WTC11 (cell line): ENCODE measurements around the gene DPY19L3.
"Not testable (repeated sequence)": the region's sequence is repeated elsewhere in the genome, so short reads cannot be mapped to it uniquely, and the experiment has no call there.

Experiments used
- TF ChIP-seq, protein P1 (sequence below): fragments of 200-600 bp; IDR thresholded peaks from 2 replicates; pipeline ENCODE4 v1.8.0; 2022; ENCODE audit warnings: antibody characterized with exemption
- TF ChIP-seq, protein P2 (sequence below): sonication (generic); formaldehyde crosslinking; IDR thresholded peaks from 2 replicates; pipeline ENCODE4 v1.8.0; 2022; ENCODE audit warnings: missing genetic modification reagents

DNA sequence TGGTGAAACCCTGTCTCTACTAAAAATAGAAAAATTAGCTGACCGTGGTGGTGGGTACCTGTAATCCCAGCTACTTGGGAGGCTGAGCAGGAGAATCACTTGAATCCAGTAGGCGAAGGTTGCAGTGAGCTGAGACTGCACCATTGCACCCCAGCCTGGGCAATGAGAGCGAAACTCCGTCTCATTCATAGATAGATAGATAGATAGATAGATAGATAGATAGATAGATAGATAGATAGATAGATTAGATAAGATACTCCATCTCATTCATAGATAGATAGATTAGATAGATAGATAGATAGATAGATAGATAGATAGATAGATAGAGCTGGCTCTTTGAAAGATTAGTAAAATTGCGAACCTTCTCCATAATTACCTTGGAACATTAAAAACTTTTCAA lies 42.0 kb downstream of the DPY19L3 start:
- TF ChIP-seq, protein P1, sequence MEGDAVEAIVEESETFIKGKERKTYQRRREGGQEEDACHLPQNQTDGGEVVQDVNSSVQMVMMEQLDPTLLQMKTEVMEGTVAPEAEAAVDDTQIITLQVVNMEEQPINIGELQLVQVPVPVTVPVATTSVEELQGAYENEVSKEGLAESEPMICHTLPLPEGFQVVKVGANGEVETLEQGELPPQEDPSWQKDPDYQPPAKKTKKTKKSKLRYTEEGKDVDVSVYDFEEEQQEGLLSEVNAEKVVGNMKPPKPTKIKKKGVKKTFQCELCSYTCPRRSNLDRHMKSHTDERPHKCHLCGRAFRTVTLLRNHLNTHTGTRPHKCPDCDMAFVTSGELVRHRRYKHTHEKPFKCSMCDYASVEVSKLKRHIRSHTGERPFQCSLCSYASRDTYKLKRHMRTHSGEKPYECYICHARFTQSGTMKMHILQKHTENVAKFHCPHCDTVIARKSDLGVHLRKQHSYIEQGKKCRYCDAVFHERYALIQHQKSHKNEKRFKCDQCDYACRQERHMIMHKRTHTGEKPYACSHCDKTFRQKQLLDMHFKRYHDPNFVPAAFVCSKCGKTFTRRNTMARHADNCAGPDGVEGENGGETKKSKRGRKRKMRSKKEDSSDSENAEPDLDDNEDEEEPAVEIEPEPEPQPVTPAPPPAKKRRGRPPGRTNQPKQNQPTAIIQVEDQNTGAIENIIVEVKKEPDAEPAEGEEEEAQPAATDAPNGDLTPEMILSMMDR = not testable (repeated sequence)
- TF ChIP-seq, protein P2, sequence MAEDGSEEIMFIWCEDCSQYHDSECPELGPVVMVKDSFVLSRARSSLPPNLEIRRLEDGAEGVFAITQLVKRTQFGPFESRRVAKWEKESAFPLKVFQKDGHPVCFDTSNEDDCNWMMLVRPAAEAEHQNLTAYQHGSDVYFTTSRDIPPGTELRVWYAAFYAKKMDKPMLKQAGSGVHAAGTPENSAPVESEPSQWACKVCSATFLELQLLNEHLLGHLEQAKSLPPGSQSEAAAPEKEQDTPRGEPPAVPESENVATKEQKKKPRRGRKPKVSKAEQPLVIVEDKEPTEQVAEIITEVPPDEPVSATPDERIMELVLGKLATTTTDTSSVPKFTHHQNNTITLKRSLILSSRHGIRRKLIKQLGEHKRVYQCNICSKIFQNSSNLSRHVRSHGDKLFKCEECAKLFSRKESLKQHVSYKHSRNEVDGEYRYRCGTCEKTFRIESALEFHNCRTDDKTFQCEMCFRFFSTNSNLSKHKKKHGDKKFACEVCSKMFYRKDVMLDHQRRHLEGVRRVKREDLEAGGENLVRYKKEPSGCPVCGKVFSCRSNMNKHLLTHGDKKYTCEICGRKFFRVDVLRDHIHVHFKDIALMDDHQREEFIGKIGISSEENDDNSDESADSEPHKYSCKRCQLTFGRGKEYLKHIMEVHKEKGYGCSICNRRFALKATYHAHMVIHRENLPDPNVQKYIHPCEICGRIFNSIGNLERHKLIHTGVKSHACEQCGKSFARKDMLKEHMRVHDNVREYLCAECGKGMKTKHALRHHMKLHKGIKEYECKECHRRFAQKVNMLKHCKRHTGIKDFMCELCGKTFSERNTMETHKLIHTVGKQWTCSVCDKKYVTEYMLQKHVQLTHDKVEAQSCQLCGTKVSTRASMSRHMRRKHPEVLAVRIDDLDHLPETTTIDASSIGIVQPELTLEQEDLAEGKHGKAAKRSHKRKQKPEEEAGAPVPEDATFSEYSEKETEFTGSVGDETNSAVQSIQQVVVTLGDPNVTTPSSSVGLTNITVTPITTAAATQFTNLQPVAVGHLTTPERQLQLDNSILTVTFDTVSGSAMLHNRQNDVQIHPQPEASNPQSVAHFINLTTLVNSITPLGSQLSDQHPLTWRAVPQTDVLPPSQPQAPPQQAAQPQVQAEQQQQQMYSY (CRISPR knock-in tag) = not testable (repeated sequence)
